Measurements from ENCODE around the gene TMPRSS6. TPM values are rescaled to one million over a fixed set of nuclear protein-coding genes. Genes with fewer than 3 reads are reported as not detected.

The TMPRSS6 gene
- total and polyA plus RNA-seq, 11 donors = 0.91 TPM; not detected in 10

DNA sequence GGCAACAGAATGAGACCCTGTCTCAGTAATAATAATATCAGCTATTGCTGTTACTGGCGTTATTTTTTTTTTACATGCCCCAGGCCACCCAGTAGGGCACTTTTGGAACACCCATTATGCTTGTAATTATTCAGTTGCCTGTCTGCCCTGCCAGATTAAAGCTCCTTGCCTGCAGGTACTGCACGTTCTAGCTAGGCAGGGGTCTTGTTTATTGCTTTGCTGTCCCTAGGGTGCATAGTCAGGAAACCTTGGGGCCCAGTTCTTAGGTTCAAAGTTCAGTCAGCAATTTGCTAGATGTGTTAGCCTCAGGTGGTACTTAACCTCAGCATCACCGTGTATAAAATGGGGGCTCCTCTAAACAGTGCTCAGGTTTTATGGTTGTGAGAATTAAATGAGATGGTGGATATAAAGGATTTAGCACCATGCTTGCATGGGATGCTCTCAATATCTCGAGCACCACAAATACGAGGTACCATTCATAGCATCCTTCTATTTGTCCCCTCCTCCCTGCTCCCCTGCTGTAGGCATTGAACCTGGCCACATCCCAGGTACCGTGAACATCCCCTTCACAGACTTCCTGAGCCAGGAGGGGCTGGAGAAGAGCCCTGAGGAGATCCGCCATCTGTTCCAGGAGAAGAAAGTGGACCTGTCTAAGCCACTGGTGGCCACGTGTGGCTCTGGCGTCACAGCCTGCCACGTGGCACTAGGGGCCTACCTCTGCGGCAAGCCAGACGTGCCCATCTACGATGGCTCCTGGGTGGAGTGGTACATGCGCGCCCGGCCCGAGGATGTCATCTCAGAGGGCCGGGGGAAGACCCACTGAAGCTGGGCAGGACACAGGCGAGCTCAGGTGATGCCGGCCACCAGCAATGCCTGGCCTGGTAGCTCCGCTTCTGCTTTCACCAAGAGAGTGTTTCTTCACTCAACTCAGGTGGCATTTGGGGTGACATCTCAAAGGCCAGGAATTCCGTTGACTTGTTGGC is 80.5 kb downstream of the TMPRSS6 start:
- Histone ChIP-seq H3K27ac (no peak overlapping the region), H3K4me3 (no peak overlapping the region), H3K36me3 (peaks cover 0 to 66% (median 45%) of the 10 kb centered on the region in 9 donors), H3K9me3 (no peaks in the 10 kb centered on the region), H3K27me3 (no peaks in the 10 kb centered on the region), H3K4me1 (peaks cover 0 to 19% (median 0%) of the 10 kb centered on the region in 12 donors)
- TF ChIP-seq POLR2A (IDR thresholded peaks at IDR 0.05) = no peak
- no peak for TF ChIP-seq CTCF (IDR thresholded peaks at IDR 0.05)
- ATAC-seq = no peak
- intact Hi-C loops (cut with DNase I) = loop anchor here in 1 of 10 donors (10.0 kb wide), 1 partner anchor 64 kb away; no protein-coding TSS in a partner anchor
- WGBS, 4 donors = 93 to 94% (median 94%) methylated on average over 16 to 22 of the region's 22 CpGs
- DNase-seq = no peak

GRCh38 chr22:37027556-37027955 is 82.0 kb downstream of the TMPRSS6 start:
- no peak for TF ChIP-seq CTCF (IDR thresholded peaks at IDR 0.05)
- TF ChIP-seq POLR2A (IDR thresholded peaks at IDR 0.05) = no peak
- WGBS, 4 donors = 93 to 95% (median 93%) methylated on average over 7 of the region's 7 CpGs

GRCh38 chr22:37026325-37026724 is 83.2 kb downstream of the TMPRSS6 start:
- H3K4me1 ChIP-seq = peaks cover 0 to 46% (median 15%) of the 10 kb centered on the region in 12 donors
- H3K4me3 ChIP-seq = no peak overlapping the region
- H3K36me3 ChIP-seq = peaks cover 0 to 67% (median 45%) of the 10 kb centered on the region in 9 donors
- peak overlapping the region in 3 of 12 donors; percentile 10 to 52 (median 22) for H3K27ac ChIP-seq
- ATAC-seq (peak; percentile 64 to 84 (median 74)), DNase-seq (peak in 2 of 5 donors; percentile 54 to 59)
- no peaks in the 10 kb centered on the region for H3K9me3 ChIP-seq
- intact Hi-C loops (cut with DNase I) = loop anchor here in 1 of 10 donors (10.0 kb wide), 1 partner anchor 62 kb away; no protein-coding TSS in a partner anchor
- TF ChIP-seq POLR2A (IDR thresholded peaks at IDR 0.05) (no peak), CTCF (IDR thresholded peaks at IDR 0.05) (no peak)
- H3K27me3 ChIP-seq = no peaks in the 10 kb centered on the region
- WGBS, 4 donors = 48 to 69% (median 54%) methylated on average over 5 of the region's 5 CpGs

More at GRCh38 chr22:37027556-37027955, 82.0 kb downstream of the TMPRSS6 start:
- peaks cover 0 to 67% (median 45%) of the 10 kb centered on the region in 9 donors for H3K36me3 ChIP-seq
- ATAC-seq (no peak), DNase-seq (no peak)
- H3K27ac ChIP-seq = no peak overlapping the region
- intact Hi-C loops (cut with DNase I) = loop anchor here in 1 of 10 donors (10.0 kb wide), 1 partner anchor 63 kb away; no protein-coding TSS in a partner anchor
- H3K4me3 ChIP-seq = no peak overlapping the region
- peaks cover 0 to 34% (median 6%) of the 10 kb centered on the region in 12 donors for H3K4me1 ChIP-seq
- no peaks in the 10 kb centered on the region for H3K27me3 ChIP-seq
- no peaks in the 10 kb centered on the region for H3K9me3 ChIP-seq

All from heart left ventricle (tissue), 16 donors.